RWPE2 (cell line): ENCODE measurements around the gene MAGI1.

Experiments
- ATAC-seq: fragments of 200-7000 bp; cut with Tn5 transposase; 3 replicates; pipeline ENCODE4 v1.9.1; 2021; ENCODE audit warnings: low read depth
- DNase-seq: peaks from one replicate; pipeline ENCODE4 v3.0.0-alpha.2; 2020; ENCODE audit warnings: low spot score
- H3K27ac ChIP-seq: fragments of 450-650 bp; 2 replicates; pipeline ENCODE4 v1.5.1; 2017; ENCODE audit warnings: mild to moderate bottlenecking; ENCODE audit not compliant: poor library complexity, severe bottlenecking
- H3K27me3 ChIP-seq: fragments of 250-450 bp; sonication (Bioruptor Pico); 2 replicates; pipeline ENCODE4 v1.5.1; 2021; ENCODE audit warnings: mild to moderate bottlenecking, moderate library complexity; ENCODE audit not compliant: insufficient read depth, poor library complexity, severe bottlenecking
- H3K36me3 ChIP-seq: fragments of 250-450 bp; sonication (Bioruptor Pico); 2 replicates; pipeline ENCODE4 v1.5.1; 2020; ENCODE audit warnings: low read depth, mild to moderate bottlenecking, moderate library complexity
- H3K4me1 ChIP-seq: fragments of 250-450 bp; sonication (Bioruptor Pico); 2 replicates; pipeline ENCODE4 v1.5.1; 2021; ENCODE audit warnings: mild to moderate bottlenecking, moderate library complexity; ENCODE audit not compliant: insufficient read depth, poor library complexity, severe bottlenecking
- H3K4me3 ChIP-seq: fragments of 250-450 bp; sonication (Bioruptor Pico); 2 replicates; pipeline ENCODE4 v1.5.1; 2021; ENCODE audit warnings: mild to moderate bottlenecking, moderate library complexity; ENCODE audit not compliant: severe bottlenecking
- H3K9me3 ChIP-seq: fragments of 250-450 bp; sonication (Bioruptor Pico); 2 replicates; pipeline ENCODE4 v1.5.1; 2021; ENCODE audit warnings: mild to moderate bottlenecking, moderate library complexity; ENCODE audit not compliant: severe bottlenecking
- TF ChIP-seq, protein P1 (sequence below): fragments of 450-650 bp; IDR thresholded peaks from one replicate; pipeline ENCODE4 v1.5.1; 2017; ENCODE audit warnings: mild to moderate bottlenecking, moderate library complexity; ENCODE audit not compliant: poor library complexity, severe bottlenecking

MAGI1 gene

DNA sequence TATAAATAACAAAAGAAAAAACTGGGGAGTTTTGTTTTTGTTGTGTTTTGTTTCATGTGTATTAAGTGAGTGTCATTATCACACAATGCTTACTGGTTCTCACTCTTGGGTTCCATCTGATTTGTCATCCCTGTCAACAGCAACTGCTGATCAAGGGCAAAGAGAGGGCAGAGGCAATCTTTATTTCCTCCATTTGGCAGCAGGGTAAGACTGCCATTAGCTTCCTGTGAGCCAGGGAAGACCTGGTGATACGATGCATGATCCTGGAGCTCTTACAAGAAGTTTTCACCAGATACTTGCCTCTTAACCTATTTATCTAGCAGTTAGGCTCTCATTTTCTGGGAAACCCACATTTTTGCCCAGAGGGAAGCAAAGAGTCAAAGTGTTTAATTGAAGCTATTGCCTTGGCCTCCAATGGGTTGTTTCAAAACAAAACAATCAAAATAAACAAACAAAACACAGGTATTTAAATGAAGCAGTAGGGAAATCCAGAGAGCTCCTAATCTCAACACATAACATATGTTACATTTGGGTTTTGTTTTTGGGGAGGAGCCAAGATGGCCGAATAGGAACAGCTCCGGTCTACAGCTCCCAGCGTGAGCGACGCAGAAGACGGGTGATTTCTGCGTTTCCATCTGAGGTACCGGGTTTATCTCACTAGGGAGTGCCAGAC is 529.8 kb downstream of the MAGI1 start:
- no peaks in the 10 kb centered on the region for H3K27me3 ChIP-seq
- DNase-seq (no peak), ATAC-seq (no peak)
- peak overlapping the region; percentile 33 for H3K27ac ChIP-seq
- H3K4me3 ChIP-seq, result peak overlapping the region; percentile 31
- no peaks in the 10 kb centered on the region for H3K9me3 ChIP-seq
- H3K4me1 ChIP-seq, result no peaks in the 10 kb centered on the region
- TF ChIP-seq, protein P1, sequence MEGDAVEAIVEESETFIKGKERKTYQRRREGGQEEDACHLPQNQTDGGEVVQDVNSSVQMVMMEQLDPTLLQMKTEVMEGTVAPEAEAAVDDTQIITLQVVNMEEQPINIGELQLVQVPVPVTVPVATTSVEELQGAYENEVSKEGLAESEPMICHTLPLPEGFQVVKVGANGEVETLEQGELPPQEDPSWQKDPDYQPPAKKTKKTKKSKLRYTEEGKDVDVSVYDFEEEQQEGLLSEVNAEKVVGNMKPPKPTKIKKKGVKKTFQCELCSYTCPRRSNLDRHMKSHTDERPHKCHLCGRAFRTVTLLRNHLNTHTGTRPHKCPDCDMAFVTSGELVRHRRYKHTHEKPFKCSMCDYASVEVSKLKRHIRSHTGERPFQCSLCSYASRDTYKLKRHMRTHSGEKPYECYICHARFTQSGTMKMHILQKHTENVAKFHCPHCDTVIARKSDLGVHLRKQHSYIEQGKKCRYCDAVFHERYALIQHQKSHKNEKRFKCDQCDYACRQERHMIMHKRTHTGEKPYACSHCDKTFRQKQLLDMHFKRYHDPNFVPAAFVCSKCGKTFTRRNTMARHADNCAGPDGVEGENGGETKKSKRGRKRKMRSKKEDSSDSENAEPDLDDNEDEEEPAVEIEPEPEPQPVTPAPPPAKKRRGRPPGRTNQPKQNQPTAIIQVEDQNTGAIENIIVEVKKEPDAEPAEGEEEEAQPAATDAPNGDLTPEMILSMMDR, result no peak
- H3K36me3 ChIP-seq, result no peaks in the 10 kb centered on the region

DNA sequence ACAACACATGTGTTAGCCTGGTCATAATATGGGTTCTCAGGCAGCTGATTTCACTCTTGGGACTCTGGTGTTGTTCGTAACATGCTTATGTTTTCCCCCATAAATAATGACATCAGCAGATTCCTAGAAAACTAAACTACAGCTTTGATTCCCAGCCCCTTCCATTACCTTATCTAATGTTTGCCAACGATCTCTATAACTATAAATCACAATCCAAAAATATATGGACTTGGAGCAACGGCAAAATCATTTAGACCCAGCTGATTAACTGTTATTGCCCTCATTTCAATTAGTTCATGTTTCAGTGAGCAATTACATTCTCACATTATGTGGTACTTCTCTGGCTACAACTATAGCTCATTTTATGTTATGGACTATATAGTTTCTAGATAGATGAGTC is 531.3 kb downstream of the MAGI1 start:
- Histone ChIP-seq H3K4me3 (no peak overlapping the region), H3K9me3 (no peaks in the 10 kb centered on the region), H3K36me3 (no peaks in the 10 kb centered on the region), H3K4me1 (no peaks in the 10 kb centered on the region), H3K27ac (no peak overlapping the region), H3K27me3 (no peaks in the 10 kb centered on the region)
- TF ChIP-seq, protein P1, result no peak
- DNase-seq, result no peak
- no peak for ATAC-seq

DNA sequence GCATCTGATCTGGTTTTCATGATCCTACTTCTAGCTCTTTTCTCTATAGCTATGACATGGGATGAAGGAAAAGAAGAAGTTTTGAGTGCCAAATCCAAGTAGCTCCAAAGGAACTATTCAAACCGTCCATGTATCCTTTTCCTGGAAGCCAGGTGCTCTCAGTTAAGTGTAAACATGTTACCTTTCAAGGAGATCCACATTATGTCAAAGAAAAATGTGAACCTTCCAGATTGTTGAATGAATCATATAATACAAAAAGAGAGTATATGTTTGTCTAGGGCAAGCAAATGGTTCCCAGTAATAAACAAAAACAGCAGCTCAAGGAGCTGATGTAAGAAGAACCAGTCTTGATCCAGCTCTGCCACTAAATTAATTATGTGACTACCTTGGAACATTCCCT is 534.9 kb downstream of the MAGI1 start:
- ATAC-seq (no peak), DNase-seq (no peak)
- no peak overlapping the region for H3K27ac ChIP-seq
- TF ChIP-seq, protein P1, result no peak
- H3K27me3 ChIP-seq, result no peaks in the 10 kb centered on the region
- no peaks in the 10 kb centered on the region for H3K9me3 ChIP-seq
- no peak overlapping the region for H3K4me3 ChIP-seq
- no peaks in the 10 kb centered on the region for H3K4me1 ChIP-seq
- no peaks in the 10 kb centered on the region for H3K36me3 ChIP-seq

DNA sequence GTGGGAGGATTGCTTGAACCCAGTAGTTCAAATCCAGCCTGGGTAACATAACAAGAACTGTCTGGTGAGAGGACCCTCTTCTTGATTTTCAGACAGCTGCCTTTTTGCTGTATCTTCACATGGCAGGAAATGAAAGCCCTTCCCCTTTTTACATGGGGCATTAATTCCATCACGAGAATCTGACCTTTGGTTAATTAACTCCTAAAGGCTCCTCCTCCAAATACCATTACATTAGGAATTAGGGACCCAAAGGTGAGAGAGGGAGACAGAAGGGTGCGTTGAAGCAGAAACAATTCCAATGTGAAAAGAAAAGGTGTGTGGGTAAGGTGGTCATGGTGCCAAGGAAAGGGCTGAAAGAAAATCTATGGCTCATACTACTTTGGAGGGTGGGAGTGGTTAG is 536.2 kb downstream of the MAGI1 start:
- no peaks in the 10 kb centered on the region for H3K9me3 ChIP-seq
- no peak overlapping the region for H3K27ac ChIP-seq
- no peaks in the 10 kb centered on the region for H3K27me3 ChIP-seq
- DNase-seq (no peak), ATAC-seq (no peak)
- no peaks in the 10 kb centered on the region for H3K4me1 ChIP-seq
- H3K36me3 ChIP-seq, result no peaks in the 10 kb centered on the region
- TF ChIP-seq, protein P1, result no peak
- H3K4me3 ChIP-seq, result no peak overlapping the region

DNA sequence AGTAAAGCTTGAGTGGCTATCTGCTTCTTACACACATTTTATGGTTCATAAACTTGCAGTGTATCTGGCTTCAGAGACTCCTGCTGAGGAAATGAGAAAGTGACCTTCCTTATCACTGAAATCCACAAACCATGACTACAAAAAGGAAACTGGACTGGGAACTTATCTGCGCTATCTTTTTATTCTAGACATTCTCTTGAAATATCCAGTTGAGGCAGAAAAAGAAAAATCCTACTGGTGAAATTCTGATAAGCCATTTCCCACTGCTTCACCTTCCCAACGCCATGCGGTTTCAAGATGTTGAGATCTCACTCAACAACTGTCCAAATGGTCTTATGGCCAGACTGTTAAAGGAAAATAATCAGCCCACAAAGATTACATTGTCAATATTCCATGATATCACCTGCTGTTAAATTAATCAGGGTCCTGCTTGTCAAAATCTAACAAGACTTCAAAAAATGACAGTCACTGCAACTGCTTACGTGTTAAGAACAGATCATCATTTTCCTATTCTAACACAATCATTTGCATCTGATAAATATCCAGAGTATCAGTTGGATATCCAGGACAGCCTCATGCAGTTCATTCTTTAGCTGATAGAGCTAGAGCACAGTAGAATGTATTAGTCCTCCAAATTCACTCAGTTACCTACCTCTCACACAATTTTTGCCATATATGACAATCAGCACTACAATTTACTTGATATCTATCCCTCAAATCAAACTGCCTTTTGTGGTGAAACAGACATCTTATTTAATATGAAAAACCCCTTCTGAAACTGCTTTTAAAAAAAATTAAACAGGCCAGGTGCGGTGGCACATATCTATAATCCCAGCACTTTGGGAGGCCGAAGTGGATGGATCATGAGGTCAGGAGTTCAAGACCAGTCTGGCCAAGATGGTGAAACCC is 538.1 kb downstream of the MAGI1 start:
- TF ChIP-seq, protein P1, result no peak
- ATAC-seq, result no peak
- no peak overlapping the region for H3K4me3 ChIP-seq
- no peaks in the 10 kb centered on the region for H3K27me3 ChIP-seq
- H3K27ac ChIP-seq, result no peak overlapping the region
- no peaks in the 10 kb centered on the region for H3K9me3 ChIP-seq
- DNase-seq, result no peak
- H3K36me3 ChIP-seq, result no peaks in the 10 kb centered on the region
- no peaks in the 10 kb centered on the region for H3K4me1 ChIP-seq
